ENCODE results near the gene S100PBP. TPM values are rescaled to one million over a fixed set of nuclear protein-coding genes. Genes with fewer than 3 reads are reported as not detected.

S100PBP gene
- total and polyA plus RNA-seq, 9 of the 15 experiments (the other 6 are each of a cell fraction or from before 2014, with no cell fraction given) = 22.9 to 60.2 (median 32.9) TPM

GRCh38 chr1:32768110-32768850, 49.2 kb upstream of the S100PBP start:
- no peak for FAIRE-seq
- TF ChIP-seq BCOR (IDR thresholded peaks at IDR 0.05) (no peak), ZNF263 (CRISPR knock-in tag; IDR thresholded peaks at IDR 0.05; ENCODE audit: borderline replicate concordance) (peak; percentile 94), ZBTB33 (CRISPR knock-in tag; IDR thresholded peaks at IDR 0.05) (peak; percentile 91), REST (IDR thresholded peaks at IDR 0.05; ENCODE audit: borderline replicate concordance) (peak; percentile 27; the same call in 1 of the 2 replicates), REST (CRISPR knock-in tag; IDR thresholded peaks at IDR 0.05; ENCODE audit: low read depth) (no peak)
- Histone ChIP-seq H2AFZ (ENCODE audit: low read depth, low read length) (no peak overlapping the region), H3K27ac (ENCODE audit: extremely low read depth, low read depth, low read length) (no peak overlapping the region), H4K20me1 (replicated peaks; ENCODE audit: control insufficient read depth, insufficient read depth, low read length) (peaks cover 29% of the 10 kb centered on the region; the same call in 1 of the 2 replicates), H3K79me2 (ENCODE audit: control insufficient read depth, insufficient read depth, low read length) (peaks cover 19% of the 10 kb centered on the region; the same call in 2 of the 3 replicates), H3K4me3 (no peak overlapping the region), H3K9ac (ENCODE audit: insufficient read depth in 1 of 2, low read depth in 2 of 2, low read length in 2 of 2) (peak overlapping the region in 1 of 2 experiments; percentile 33; a peak in 2 of 4 replicates), H3K36me3 (ENCODE audit: control insufficient read depth, insufficient read depth, low read length) (peaks cover 65% of the 10 kb centered on the region; the same call in 2 of the 3 replicates), H3K4me2 (ENCODE audit: insufficient read depth, low read length) (no peak overlapping the region), H3K9me3 (replicated peaks; ENCODE audit: control insufficient read depth, insufficient read depth, low read depth, low read length) (no peaks in the 10 kb centered on the region), H3K9me1 (ENCODE audit: control insufficient read depth, insufficient read depth, low read length) (peaks cover 6% of the 10 kb centered on the region), H3K27me3 (ENCODE audit: control insufficient read depth in 2 of 2, insufficient read depth in 2 of 2, low read length in 2 of 2) (no peaks in the 10 kb centered on the region), H3K4me1 (replicated peaks in 1 of 2; ENCODE audit: control insufficient read depth in 2 of 2, insufficient read depth in 2 of 2, low read length in 2 of 2) (peaks cover 12 to 49% of the 10 kb centered on the region in 2 experiments; a peak in 3 of 5 replicates)
- ATAC-seq = no peak
- POLR2A ChIA-PET = interaction anchor here (0.9 to 3.4 kb wide), 7 partner anchors 8 to 59 kb away, joined by 3 to 19 read pairs (median 5); no protein-coding TSS in a partner anchor
- in situ Hi-C loops (cut with MboI) = loop anchor here (10.0 kb wide), 1 partner anchor 53 kb away; no protein-coding TSS in a partner anchor
- CTCF ChIA-PET (ENCODE audit: low intra/inter-chr PET ratio) = interaction anchor here (1.2 kb wide), 1 partner anchor 52 kb away, joined by 5 read pairs; no protein-coding TSS in a partner anchor
- no TSS peak for BruUV-seq (replicated peaks)
- 58% methylated on average over 16 of the region's 16 CpGs for WGBS (ENCODE audit: insufficient coverage, low coverage, missing lambda C conversion rate)
- DNase-seq (ENCODE audit: extremely low read depth in 1 of 4, low spot score in 3 of 4) = no peak
- intact Hi-C loops (cut with micrococcal nuclease) = no loop called here

All from K562 (cell line).